CD4-positive, alpha-beta T cell treated with Interleukin-6 at 100 ng/mL for 8 hours (primary cell): ENCODE results near the gene WDR74.

Experiments
- DNase-seq: peaks from one replicate; pipeline ENCODE4 v3.0.0-alpha.2; 2020; ENCODE audit warnings: mixed read lengths, low spot score

WDR74 gene

DNA sequence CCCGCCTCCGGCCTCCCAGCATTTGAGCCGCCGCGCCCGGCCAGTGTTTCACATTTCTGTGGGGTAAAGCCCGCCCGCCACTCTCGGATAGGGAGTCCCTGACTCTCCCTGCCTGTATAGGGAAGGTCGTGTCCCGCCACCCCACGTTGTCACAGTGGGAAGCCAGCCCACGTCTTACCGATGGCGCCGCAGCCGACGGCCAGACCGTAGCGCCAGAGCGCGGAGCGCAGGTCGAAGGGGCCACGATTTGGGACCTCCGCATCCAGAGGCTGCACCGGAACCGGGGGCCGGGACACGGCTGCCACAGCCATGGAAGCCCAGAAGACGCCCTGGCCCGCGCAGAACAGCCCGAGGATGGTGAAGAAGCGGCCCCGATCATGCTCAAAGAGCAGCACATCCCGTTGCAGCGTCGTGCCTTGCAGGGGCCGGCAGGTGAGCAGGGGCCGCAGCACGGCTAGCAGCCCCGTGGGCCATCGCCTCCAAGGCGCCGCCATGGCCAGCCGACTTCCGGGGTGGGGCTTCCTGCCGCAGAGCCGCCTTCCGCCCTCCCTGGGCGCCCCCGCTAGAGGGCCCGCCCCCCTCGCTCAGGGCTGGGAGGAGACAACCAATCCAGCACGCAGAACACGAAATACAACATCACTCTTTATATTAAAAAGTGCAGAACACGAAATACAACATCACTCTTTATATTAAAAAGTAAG is 47.7 kb downstream of the WDR74 start, which contains the start of gene TMEM223:
Gene TMEM223 (minus strand): TSS at position 506 of the 701 bp plus-strand sequence. CDS start 12 bp downstream, at position 494.
- peak; percentile 88 for DNase-seq

DNA sequence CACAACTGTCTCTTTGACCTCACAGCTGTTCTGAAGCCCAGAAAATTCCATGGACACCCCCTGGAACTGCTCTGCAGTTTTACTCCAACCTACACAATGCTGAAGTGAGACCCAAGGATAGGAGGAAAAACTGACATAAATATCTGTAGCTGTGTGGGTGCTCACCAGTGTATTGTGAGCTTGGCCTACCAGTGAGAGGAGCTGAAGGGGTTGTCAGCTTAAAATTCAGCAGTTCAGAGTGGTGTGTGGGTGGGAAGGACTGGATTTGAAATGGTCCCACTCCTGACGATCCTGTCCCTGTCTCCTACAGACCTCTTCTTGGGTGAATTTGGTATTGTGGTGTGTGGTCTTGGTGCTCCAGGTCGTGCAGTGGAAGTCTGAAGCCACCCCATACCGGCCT is 49.8 kb downstream of the WDR74 start:
- no peak for DNase-seq

DNA sequence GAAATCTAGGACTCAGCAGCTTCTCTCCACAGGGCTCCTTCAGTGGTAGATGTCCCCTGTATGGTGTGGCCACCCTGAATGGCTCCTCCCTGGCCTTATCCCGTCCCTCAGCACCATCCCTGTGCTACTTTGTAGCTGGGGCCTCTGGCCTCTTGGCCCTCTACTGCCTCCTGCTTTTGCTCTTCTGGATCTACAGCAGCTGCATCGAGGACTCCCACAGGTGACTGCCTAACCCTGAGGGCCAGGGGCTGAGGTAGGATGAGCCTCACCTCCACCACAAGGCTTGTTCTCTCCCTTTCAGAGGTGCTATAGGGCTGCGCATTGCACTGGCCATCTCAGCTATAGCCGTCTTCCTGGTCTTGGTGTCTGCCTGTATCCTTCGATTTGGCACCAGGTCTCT is 50.4 kb downstream of the WDR74 start:
- no peak for DNase-seq

DNA sequence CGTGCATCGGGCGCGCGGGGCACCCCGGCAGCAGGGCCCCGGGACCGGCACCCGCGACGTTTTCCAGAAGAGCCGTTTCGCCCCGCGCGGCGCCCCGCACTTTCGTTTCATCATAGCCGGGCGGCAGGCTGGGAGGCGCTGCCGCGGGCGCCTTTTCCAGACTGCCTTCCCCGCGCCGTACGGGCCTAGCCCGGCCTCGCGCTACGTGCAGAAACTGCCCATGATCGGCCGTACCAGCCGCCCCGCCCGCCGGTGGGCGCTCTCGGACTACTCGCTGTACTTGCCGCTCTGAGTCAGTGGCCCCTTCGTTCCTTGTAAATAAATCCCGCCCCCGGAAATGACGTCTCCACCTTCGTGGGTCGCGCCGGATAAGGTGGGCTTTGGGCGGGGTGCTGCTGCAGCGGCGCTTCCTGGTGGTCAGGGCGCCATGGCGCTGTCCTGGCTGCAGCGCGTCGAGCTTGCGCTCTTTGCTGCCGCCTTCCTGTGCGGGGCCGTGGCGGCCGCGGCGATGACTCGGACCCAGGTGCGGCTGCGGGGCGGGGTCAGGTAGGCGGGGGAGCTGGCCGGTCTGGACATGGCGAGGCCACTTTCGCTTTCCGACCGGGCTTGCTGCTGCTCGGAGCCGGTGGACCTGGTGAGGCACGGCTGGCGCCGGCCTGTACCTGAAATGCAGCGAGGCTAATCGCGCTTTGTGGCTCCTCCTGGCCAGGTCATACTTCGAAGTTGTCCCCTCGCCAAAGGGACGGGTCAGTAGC is 52.2 kb downstream of the WDR74 start, which contains the start of gene TMEM179B:
Gene TMEM179B (plus strand): TSS at position 398 of the 755 bp plus-strand sequence. CDS start 30 bp downstream, at position 428.
- peak; percentile 98 for DNase-seq

- peak; percentile 82 for DNase-seq
These were observed 52.9 kb downstream of the WDR74 start for GRCh38 chr11:62786318-62787004.
